HG03045 (cell line): ENCODE results near the gene PPARG.
"Not testable (repeated sequence)": the region's sequence is repeated elsewhere in the genome, so short reads cannot be mapped to it uniquely, and the experiment has no call there.

Experiments
- ATAC-seq: cut with Tn5 transposase; IDR thresholded peaks from one replicate; pipeline ENCODE4 v1.9.1; 2021; ENCODE audit warnings: mild to moderate bottlenecking, moderate library complexity; ENCODE audit not compliant: unreplicated experiment

The PPARG gene

GRCh38 chr3:12372741-12373280 is 83.9 kb downstream of the PPARG start:
- ATAC-seq, result no peak

GRCh38 chr3:12375572-12375971 is 86.7 kb downstream of the PPARG start:
- ATAC-seq, result no peak

GRCh38 chr3:12379640-12380429 is 91.0 kb downstream of the PPARG start:
- no peak for ATAC-seq

- no peak for ATAC-seq
Observed at GRCh38 chr3:12380461-12380860, 91.6 kb downstream of the PPARG start.

GRCh38 chr3:12381199-12381598 is 92.3 kb downstream of the PPARG start:
- ATAC-seq, result no peak

GRCh38 chr3:12383218-12383617 is 94.3 kb downstream of the PPARG start:
- ATAC-seq, result no peak

- no peak for ATAC-seq
Observed at GRCh38 chr3:12384451-12385233, 95.8 kb downstream of the PPARG start.

GRCh38 chr3:12386514-12387291 is 97.8 kb downstream of the PPARG start:
- not testable (repeated sequence) for ATAC-seq

GRCh38 chr3:12388185-12388584 is 99.3 kb downstream of the PPARG start:
- ATAC-seq, result no peak

GRCh38 chr3:12392101-12392878 is 103.4 kb downstream of the PPARG start:
- no peak for ATAC-seq

GRCh38 chr3:12393894-12394293 is 105.0 kb downstream of the PPARG start:
- ATAC-seq, result no peak

- ATAC-seq, result peak; percentile 25
Observed at GRCh38 chr3:12394569-12395271, 105.8 kb downstream of the PPARG start.

GRCh38 chr3:12395349-12396012 is 106.6 kb downstream of the PPARG start:
- ATAC-seq, result peak; percentile 97

GRCh38 chr3:12396471-12396870 is 107.6 kb downstream of the PPARG start:
- ATAC-seq, result no peak

- ATAC-seq, result no peak
Observed at GRCh38 chr3:12399226-12399625, 110.4 kb downstream of the PPARG start.

GRCh38 chr3:12400616-12401194 is 111.8 kb downstream of the PPARG start:
- ATAC-seq, result no peak

- no peak for ATAC-seq
Observed at GRCh38 chr3:12401208-12401607, 112.3 kb downstream of the PPARG start.

- ATAC-seq, result no peak
Observed at GRCh38 chr3:12405432-12406272, 116.8 kb downstream of the PPARG start.
